Measurements from ENCODE around the gene PIWIL1.

PIWIL1 gene

DNA sequence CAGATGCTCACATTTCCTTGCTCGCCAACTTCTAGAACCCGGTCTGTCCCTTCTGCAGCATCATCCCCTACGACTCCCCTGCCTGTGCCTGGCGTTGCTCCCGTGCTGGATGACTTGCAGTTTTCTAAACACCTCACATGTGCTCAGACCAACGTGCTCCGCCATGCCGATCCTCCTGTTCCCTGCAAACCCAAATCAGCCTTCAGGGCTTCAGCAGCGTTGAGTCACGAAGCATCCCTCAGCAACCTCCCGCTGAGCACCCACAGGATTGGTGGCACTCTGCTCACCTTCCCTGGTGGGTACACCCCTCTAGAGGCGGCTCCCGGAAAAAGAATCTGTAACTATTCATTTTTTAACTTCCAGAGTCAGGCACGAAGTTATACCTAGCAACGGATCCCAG is 2.8 kb upstream of the PIWIL1 start:
- in situ Hi-C loops (cut with MboI; ENCODE audit: low pct_unique_long_range_greater_than_20kb, low sequenced_read_pairs, unreplicated experiment), result loop anchor here (25.0 kb wide), 1 partner anchor 298 kb away; no protein-coding TSS in a partner anchor
- TF ChIP-seq, protein P1, sequence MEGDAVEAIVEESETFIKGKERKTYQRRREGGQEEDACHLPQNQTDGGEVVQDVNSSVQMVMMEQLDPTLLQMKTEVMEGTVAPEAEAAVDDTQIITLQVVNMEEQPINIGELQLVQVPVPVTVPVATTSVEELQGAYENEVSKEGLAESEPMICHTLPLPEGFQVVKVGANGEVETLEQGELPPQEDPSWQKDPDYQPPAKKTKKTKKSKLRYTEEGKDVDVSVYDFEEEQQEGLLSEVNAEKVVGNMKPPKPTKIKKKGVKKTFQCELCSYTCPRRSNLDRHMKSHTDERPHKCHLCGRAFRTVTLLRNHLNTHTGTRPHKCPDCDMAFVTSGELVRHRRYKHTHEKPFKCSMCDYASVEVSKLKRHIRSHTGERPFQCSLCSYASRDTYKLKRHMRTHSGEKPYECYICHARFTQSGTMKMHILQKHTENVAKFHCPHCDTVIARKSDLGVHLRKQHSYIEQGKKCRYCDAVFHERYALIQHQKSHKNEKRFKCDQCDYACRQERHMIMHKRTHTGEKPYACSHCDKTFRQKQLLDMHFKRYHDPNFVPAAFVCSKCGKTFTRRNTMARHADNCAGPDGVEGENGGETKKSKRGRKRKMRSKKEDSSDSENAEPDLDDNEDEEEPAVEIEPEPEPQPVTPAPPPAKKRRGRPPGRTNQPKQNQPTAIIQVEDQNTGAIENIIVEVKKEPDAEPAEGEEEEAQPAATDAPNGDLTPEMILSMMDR (IDR thresholded peaks at IDR 0.05; ENCODE audit: extremely low read depth, insufficient read depth, missing control alignments), result no peak
- no peak for DNase-seq (ENCODE audit: low spot score)

DNA sequence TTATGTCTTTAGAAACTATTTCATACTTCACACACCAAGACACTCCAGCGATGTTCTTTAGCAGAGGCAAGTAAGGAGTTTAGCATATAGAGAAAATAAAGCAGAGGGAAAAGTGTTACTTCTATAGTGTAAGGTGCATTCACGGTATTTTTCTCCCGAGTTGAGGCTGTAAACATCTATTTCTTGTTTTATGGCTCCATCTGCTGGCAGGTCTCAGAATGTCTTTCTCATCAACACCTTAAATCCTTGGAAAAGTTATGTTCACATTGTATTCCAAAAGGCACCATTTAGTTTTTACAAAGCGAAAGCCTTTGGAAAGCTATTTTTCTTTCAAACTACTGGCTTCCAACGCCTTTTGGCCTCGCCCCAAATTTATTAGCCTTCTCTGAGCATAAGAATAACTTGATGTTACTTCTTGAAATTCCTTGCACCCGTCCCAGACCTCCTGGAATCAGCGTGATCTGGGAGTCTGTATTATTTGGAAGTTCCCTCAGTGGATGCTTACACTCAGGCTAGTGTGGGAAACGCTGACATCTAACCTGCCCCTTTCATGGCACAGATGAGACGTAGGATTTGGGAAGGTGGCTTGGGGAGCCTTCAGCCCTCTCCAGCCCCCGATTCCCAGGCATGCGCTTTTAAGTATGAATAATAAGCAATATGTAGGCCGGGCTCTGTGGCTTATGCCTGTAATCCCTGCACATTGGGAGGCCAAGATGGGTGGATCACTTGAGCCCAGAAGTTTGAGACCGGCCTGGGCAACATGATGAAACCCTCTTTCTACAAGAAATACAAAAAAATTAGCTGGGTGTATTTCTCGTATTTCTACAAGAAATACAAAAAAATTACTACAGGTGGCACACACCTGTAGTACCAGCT is 1.9 kb upstream of the PIWIL1 start:
- TF ChIP-seq, protein P1 (IDR thresholded peaks at IDR 0.05; ENCODE audit: extremely low read depth, insufficient read depth, missing control alignments), result peak; percentile 67
- in situ Hi-C loops (cut with MboI; ENCODE audit: low pct_unique_long_range_greater_than_20kb, low sequenced_read_pairs, unreplicated experiment), result loop anchor here (25.0 kb wide), 1 partner anchor 298 kb away; no protein-coding TSS in a partner anchor
- DNase-seq (ENCODE audit: low spot score), result peak; percentile 75

DNA sequence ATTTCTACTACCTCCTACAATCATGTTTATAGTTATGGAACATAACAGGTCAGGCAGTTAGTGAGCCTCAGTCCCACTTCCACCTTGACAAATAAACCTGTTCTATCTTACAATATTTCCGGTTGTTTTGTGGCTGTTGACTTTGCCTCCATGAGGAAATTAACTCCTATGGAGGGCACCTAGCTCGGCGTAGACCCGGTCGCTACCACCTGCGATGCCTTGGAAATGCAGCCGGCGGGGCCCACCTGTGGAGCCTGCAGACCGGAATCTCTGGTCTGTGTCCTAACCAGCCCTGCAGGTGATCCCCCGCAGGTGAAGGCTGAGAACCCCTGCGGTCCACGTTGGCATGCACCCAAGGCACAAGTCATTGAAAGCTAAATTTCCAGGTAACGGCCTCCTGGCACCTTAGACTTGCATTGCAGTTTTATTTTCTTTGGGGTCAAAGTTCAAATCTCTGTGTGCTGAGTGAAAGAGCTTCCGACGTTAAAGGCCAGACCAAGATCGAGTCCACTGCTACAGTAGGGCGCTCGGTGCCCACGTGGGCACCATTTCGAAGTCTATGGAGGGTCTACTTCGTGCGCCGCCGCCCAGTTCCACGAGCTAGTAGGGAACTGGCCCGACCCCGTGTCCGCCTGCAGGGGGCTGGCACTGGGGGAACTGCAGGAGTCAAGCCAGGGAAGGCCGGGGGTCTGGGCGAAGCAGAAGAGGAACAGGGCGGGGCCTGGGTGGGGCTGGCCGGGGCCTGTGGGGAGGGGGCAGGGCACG is 782 bp upstream of the PIWIL1 start:
- in situ Hi-C loops (cut with MboI; ENCODE audit: low pct_unique_long_range_greater_than_20kb, low sequenced_read_pairs, unreplicated experiment), result loop anchor here (25.0 kb wide), 1 partner anchor 300 kb away; no protein-coding TSS in a partner anchor
- DNase-seq (ENCODE audit: low spot score), result no peak
- TF ChIP-seq, protein P1 (IDR thresholded peaks at IDR 0.05; ENCODE audit: extremely low read depth, insufficient read depth, missing control alignments), result no peak

DNA sequence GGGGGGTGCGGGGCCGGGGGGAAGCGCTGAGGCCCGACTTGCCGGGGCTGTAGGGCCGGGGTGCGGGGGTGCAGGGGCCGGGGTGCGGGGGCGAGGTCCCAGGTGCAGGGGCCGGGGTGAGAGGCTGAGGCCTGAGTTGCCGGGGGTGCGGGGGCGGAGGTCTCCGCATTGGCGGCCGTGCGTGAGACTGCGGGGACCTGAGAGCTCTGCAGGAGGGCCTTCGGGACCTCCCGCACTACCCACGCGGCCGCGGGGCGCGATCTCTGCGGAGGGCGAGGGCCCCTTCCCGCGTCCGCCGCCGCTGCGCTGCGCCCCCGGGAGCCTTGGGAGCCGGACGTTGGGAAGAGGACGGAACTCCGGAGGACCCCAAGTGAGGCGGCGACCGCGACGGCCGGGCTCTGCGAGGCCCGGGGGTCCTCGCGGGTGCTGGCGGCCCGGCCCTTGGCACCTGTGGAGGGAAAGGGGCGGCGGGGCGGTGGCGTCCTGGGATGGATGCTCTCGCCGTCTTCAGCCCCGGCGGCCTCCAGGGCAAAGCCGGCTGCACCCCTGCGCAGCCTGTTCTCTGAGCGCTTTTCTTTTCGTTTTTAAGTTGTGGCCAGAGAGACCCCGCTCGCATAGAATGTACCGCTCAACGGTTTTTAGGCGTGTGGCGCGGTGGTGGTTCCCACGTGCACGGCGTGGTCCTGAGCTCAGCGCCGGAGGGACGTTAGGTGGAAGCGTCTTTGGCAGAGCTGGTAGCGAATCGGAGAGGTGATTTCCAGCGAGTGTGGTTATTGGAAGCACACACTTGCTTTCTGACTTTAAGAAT is 1.3 kb downstream of the PIWIL1 start:
- TF ChIP-seq, protein P1 (IDR thresholded peaks at IDR 0.05; ENCODE audit: extremely low read depth, insufficient read depth, missing control alignments), result no peak
- in situ Hi-C loops (cut with MboI; ENCODE audit: low pct_unique_long_range_greater_than_20kb, low sequenced_read_pairs, unreplicated experiment), result loop anchor here (25.0 kb wide), 1 partner anchor 302 kb away; no protein-coding TSS in a partner anchor
- DNase-seq (ENCODE audit: low spot score), result peak; percentile 23

DNA sequence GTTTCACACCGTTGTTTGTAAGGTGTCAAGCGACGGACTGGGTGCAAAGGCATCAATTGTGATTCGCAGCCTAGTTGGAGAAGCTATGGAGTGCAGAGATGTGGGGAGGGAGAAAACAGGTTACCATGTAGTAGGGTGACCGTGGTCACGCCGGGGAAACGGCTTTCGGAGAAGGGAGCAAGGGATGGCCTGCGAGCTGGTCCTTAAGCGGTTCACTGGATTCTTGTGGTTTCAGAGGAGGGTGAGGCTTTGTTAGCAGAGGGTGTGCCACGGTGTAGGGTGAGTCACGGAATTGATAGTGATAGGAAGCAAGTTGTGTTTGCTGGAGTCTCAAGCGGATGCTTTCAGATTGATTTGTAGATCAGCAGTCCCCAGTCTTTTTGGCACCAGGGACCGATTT is 2.3 kb downstream of the PIWIL1 start:
- in situ Hi-C loops (cut with MboI; ENCODE audit: low pct_unique_long_range_greater_than_20kb, low sequenced_read_pairs, unreplicated experiment), result loop anchor here (25.0 kb wide), 1 partner anchor 303 kb away; no protein-coding TSS in a partner anchor
- TF ChIP-seq, protein P1 (IDR thresholded peaks at IDR 0.05; ENCODE audit: extremely low read depth, insufficient read depth, missing control alignments), result no peak

DNA sequence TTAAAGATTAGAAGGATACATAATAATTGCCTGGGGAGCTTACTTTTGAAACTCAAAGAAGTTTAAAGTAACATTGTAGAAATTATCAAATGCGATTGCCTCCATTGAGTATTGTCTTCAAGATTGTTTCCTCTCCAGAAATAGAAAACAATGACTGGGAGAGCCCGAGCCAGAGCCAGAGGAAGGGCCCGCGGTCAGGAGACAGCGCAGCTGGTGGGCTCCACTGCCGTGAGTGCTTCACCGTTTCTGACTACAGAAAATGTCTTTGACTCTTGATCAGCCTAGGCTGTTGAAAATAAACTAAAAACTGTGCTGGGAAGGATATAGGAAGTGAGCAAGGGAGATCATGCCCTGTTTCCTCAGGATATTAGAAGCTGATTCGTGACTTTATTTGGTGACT is 4.8 kb downstream of the PIWIL1 start:
- DNase-seq (ENCODE audit: low spot score), result no peak
- TF ChIP-seq, protein P1 (IDR thresholded peaks at IDR 0.05; ENCODE audit: extremely low read depth, insufficient read depth, missing control alignments), result no peak
- in situ Hi-C loops (cut with MboI; ENCODE audit: low pct_unique_long_range_greater_than_20kb, low sequenced_read_pairs, unreplicated experiment), result loop anchor here (25.0 kb wide), 1 partner anchor 305 kb away; no protein-coding TSS in a partner anchor

More for the DNA sequence above, 2.3 kb downstream of the PIWIL1 start:
- no peak for DNase-seq (ENCODE audit: low spot score)

Data from GM13977 (cell line).